ENCODE results near the gene TRMT5. TPM values are rescaled to one million over a fixed set of nuclear protein-coding genes. Genes with fewer than 3 reads are reported as not detected.

The TRMT5 gene
- total RNA-seq, 1 donor from 2014 or later, result 15.5 TPM

- DNase-seq (ENCODE audit: low spot score), result no peak
- intact Hi-C loops (cut with micrococcal nuclease), result loop anchor here (1.0 kb wide), 1 partner anchor 10 kb away; no protein-coding TSS in a partner anchor
- Mint-ChIP-seq H3K4me1 (ENCODE audit: low read depth) (peaks cover 6% of the 10 kb centered on the region), H3K27me3 (ENCODE audit: low read depth) (no peaks in the 10 kb centered on the region), H3K9me3 (peaks cover 55% of the 10 kb centered on the region), H3K36me3 (ENCODE audit: low read depth) (peaks cover 60% of the 10 kb centered on the region), H3K4me3 (ENCODE audit: low read depth) (no peak overlapping the region), H3K27ac (no peak overlapping the region)
Observed at GRCh38 chr14:60956632-60957031, 24.2 kb downstream of the TRMT5 start.

DNA sequence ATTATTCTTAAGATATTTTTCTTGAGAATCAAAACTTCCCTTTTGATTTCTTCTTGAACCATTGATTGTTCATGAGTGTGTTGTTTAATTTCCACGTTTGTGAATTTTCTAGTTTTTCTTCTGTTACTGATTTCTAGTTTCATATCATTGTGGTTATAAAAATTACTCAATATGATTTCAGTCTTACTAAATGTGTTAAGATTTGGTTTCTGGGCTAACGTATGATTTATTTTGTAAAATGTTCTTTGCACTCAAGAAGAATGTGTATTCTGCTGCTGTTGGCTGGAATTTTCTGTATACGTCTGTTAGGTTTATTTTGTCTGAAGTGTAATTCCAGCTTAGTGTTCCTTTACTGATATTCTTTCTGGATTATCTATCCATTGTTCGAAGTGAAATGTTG is 24.7 kb downstream of the TRMT5 start:
- DNase-seq (ENCODE audit: low spot score), result no peak
- Mint-ChIP-seq H3K27ac (no peak overlapping the region), H3K4me3 (ENCODE audit: low read depth) (no peak overlapping the region), H3K36me3 (ENCODE audit: low read depth) (peaks cover 56% of the 10 kb centered on the region), H3K27me3 (ENCODE audit: low read depth) (no peaks in the 10 kb centered on the region), H3K9me3 (peaks cover 51% of the 10 kb centered on the region), H3K4me1 (ENCODE audit: low read depth) (peaks cover 6% of the 10 kb centered on the region)
- intact Hi-C loops (cut with micrococcal nuclease), result loop anchor here (1.0 kb wide), 1 partner anchor 10 kb away; no protein-coding TSS in a partner anchor

DNA sequence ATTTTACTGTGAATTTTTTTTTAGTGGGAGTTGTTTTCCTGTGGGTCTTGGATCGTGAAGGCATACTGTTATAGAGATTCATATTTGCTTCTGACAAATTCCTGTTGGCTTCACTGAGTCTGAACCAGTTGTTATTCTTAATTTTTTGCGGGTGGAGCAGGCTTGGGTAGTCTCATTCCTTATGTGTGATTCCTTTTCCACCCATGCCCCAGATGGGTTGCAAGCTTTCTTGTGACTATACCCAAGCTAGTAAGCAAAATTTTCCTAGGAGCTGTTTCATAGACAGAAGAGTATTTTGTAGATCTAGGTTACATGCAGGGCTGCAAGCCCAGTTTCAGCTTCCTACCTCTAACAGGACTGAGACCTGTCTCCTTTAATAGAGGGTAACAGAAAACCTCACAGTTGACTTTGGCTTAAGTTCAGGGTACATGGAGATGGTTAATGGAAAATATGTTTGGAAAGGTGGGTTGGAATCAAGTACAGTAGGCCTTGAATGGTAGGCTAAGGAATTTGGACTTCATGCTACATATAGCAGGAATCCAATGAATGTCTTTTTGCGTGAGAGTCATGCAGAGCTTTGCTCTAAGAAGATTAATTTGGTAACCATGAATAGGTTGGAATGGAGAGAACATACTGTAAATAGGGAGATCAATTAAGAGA is 29.0 kb downstream of the TRMT5 start:
- no peak overlapping the region for H3K27ac Mint-ChIP-seq
- H3K4me3 Mint-ChIP-seq (ENCODE audit: low read depth), result no peak overlapping the region
- H3K27me3 Mint-ChIP-seq (ENCODE audit: low read depth), result no peaks in the 10 kb centered on the region
- DNase-seq (ENCODE audit: low spot score), result no peak
- intact Hi-C loops (cut with micrococcal nuclease), result no loop called here
- peaks cover 30% of the 10 kb centered on the region for H3K36me3 Mint-ChIP-seq (ENCODE audit: low read depth)
- peaks cover 5% of the 10 kb centered on the region for H3K4me1 Mint-ChIP-seq (ENCODE audit: low read depth)
- peaks cover 14% of the 10 kb centered on the region for H3K9me3 Mint-ChIP-seq

DNA sequence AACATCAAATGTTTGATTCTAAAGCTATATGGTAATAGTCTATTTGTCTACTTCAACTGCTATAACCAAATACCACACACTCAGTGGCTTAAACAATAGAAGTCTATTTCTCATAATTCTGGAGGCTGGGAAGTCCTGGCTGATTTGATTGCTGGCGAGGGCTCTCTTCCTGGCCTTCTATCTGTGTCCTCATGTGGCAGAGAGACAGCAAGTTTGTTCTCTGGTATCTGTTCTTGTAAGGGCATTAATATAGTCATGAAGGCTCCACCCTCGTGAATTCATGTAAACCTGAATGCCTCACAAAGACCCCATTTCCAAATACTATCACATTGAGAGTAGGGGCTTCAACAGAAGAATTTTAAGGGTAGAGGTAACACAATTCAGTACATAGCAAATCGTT is 34.1 kb downstream of the TRMT5 start:
- Mint-ChIP-seq H3K27ac (no peak overlapping the region), H3K9me3 (no peaks in the 10 kb centered on the region), H3K27me3 (ENCODE audit: low read depth) (no peaks in the 10 kb centered on the region), H3K4me1 (ENCODE audit: low read depth) (peaks cover 13% of the 10 kb centered on the region), H3K36me3 (ENCODE audit: low read depth) (peaks cover 16% of the 10 kb centered on the region), H3K4me3 (ENCODE audit: low read depth) (no peak overlapping the region)
- intact Hi-C loops (cut with micrococcal nuclease), result loop anchor here (1.0 to 5.0 kb wide), 5 partner anchors 10 to 194 kb away; no protein-coding TSS in a partner anchor
- no peak for DNase-seq (ENCODE audit: low spot score)

GRCh38 chr14:60945984-60946383 is 34.9 kb downstream of the TRMT5 start:
- peak overlapping the region; percentile 67 for H3K27ac Mint-ChIP-seq
- intact Hi-C loops (cut with micrococcal nuclease), result loop anchor here (1.0 to 5.0 kb wide), 5 partner anchors 10 to 194 kb away; no protein-coding TSS in a partner anchor
- no peaks in the 10 kb centered on the region for H3K9me3 Mint-ChIP-seq
- no peaks in the 10 kb centered on the region for H3K27me3 Mint-ChIP-seq (ENCODE audit: low read depth)
- no peak for DNase-seq (ENCODE audit: low spot score)
- H3K4me3 Mint-ChIP-seq (ENCODE audit: low read depth), result no peak overlapping the region
- H3K4me1 Mint-ChIP-seq (ENCODE audit: low read depth), result peaks cover 13% of the 10 kb centered on the region
- peaks cover 16% of the 10 kb centered on the region for H3K36me3 Mint-ChIP-seq (ENCODE audit: low read depth)

- no peak for DNase-seq (ENCODE audit: low spot score)
- intact Hi-C loops (cut with micrococcal nuclease), result no loop called here
- Mint-ChIP-seq H3K27me3 (ENCODE audit: low read depth) (no peaks in the 10 kb centered on the region), H3K27ac (no peak overlapping the region), H3K36me3 (ENCODE audit: low read depth) (peaks cover 18% of the 10 kb centered on the region), H3K9me3 (no peaks in the 10 kb centered on the region), H3K4me1 (ENCODE audit: low read depth) (peaks cover 13% of the 10 kb centered on the region), H3K4me3 (ENCODE audit: low read depth) (no peak overlapping the region)
Observed at GRCh38 chr14:60944204-60944603, 36.7 kb downstream of the TRMT5 start.

- Mint-ChIP-seq H3K36me3 (ENCODE audit: low read depth) (peaks cover 20% of the 10 kb centered on the region), H3K27ac (no peak overlapping the region), H3K4me1 (ENCODE audit: low read depth) (peaks cover 13% of the 10 kb centered on the region), H3K4me3 (ENCODE audit: low read depth) (no peak overlapping the region), H3K9me3 (no peaks in the 10 kb centered on the region), H3K27me3 (ENCODE audit: low read depth) (no peaks in the 10 kb centered on the region)
- no peak for DNase-seq (ENCODE audit: low spot score)
- intact Hi-C loops (cut with micrococcal nuclease), result no loop called here
Observed at GRCh38 chr14:60943637-60944032, 37.2 kb downstream of the TRMT5 start.

DNA sequence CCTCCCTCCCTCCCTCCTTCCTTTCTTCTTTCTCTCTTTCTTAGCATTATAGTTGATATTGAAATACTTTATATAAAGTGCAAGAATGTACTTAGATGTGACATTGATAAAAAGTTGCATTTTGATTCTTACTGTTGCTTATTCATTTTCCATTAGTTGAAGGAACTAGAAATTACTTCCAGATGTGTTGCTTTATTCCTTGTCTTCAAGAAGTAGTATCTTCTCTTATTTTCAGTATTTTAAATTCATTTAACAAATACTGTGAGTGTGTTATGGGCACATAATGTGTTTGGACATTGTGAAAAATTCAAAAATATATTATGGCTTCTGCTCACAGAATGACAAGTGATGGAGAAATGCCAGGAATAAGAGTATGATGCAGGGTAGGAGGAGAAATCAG is 45.6 kb downstream of the TRMT5 start:
- intact Hi-C loops (cut with micrococcal nuclease), result no loop called here
- no peak for DNase-seq (ENCODE audit: low spot score)
- no peaks in the 10 kb centered on the region for H3K27me3 Mint-ChIP-seq (ENCODE audit: low read depth)
- H3K4me3 Mint-ChIP-seq (ENCODE audit: low read depth), result no peak overlapping the region
- H3K27ac Mint-ChIP-seq, result no peak overlapping the region
- H3K4me1 Mint-ChIP-seq (ENCODE audit: low read depth), result no peaks in the 10 kb centered on the region
- peaks cover 6% of the 10 kb centered on the region for H3K36me3 Mint-ChIP-seq (ENCODE audit: low read depth)
- H3K9me3 Mint-ChIP-seq, result no peaks in the 10 kb centered on the region

- no peaks in the 10 kb centered on the region for H3K9me3 Mint-ChIP-seq
- DNase-seq (ENCODE audit: low spot score), result no peak
- no peak overlapping the region for H3K4me3 Mint-ChIP-seq (ENCODE audit: low read depth)
- no peak overlapping the region for H3K27ac Mint-ChIP-seq
- H3K36me3 Mint-ChIP-seq (ENCODE audit: low read depth), result peaks cover 2% of the 10 kb centered on the region
- H3K4me1 Mint-ChIP-seq (ENCODE audit: low read depth), result no peaks in the 10 kb centered on the region
- intact Hi-C loops (cut with micrococcal nuclease), result no loop called here
- H3K27me3 Mint-ChIP-seq (ENCODE audit: low read depth), result no peaks in the 10 kb centered on the region
Observed at GRCh38 chr14:60933920-60934655, 46.8 kb downstream of the TRMT5 start.

DNA sequence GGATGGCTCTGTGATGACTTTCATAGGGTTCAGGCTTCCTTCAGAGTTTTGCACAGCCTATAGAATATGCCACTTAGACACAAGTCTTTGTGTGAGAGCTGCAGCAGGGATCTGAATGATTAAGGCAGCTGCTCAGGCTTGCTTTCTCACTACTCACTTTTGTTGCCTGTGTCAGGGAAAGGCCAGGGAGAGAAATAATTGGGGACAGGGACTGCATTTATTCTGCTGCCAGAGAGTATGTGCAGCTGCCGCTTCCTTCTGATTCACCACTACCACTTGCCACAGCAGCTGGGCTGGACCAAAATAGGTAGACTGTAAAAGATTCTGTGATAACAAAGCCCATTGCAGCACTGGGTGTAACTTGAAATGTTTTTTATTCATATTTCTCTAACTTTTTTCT is 49.7 kb downstream of the TRMT5 start:
- DNase-seq (ENCODE audit: low spot score), result no peak
- Mint-ChIP-seq H3K4me3 (ENCODE audit: low read depth) (no peak overlapping the region), H3K36me3 (ENCODE audit: low read depth) (no peaks in the 10 kb centered on the region), H3K27me3 (ENCODE audit: low read depth) (no peaks in the 10 kb centered on the region), H3K27ac (no peak overlapping the region), H3K9me3 (no peaks in the 10 kb centered on the region), H3K4me1 (ENCODE audit: low read depth) (peaks cover 3% of the 10 kb centered on the region)
- intact Hi-C loops (cut with micrococcal nuclease), result no loop called here

- no peaks in the 10 kb centered on the region for H3K36me3 Mint-ChIP-seq (ENCODE audit: low read depth)
- H3K9me3 Mint-ChIP-seq, result no peaks in the 10 kb centered on the region
- H3K27ac Mint-ChIP-seq, result no peak overlapping the region
- H3K4me3 Mint-ChIP-seq (ENCODE audit: low read depth), result no peak overlapping the region
- no peaks in the 10 kb centered on the region for H3K27me3 Mint-ChIP-seq (ENCODE audit: low read depth)
- no peak for DNase-seq (ENCODE audit: low spot score)
- peaks cover 15% of the 10 kb centered on the region for H3K4me1 Mint-ChIP-seq (ENCODE audit: low read depth)
- intact Hi-C loops (cut with micrococcal nuclease), result no loop called here
Observed at GRCh38 chr14:60926002-60926401, 54.9 kb downstream of the TRMT5 start.

DNA sequence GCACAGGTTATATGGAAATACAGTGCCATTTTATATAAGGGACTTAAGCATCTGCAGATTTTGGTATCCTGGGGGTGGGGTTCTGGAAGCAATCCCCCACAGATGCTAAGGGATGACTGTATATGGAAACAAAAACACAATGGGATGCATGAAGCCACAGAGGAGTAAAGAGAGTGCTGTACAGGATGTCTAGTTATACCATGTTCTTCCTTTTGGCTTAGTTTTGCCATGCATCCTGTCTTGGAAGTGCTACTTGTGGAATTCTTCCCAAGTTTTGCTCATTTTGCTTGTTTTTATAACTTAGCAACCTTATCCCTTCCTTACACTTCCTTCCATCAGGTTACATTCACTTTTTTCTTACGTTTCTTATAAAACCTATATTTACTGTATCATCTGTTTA is 55.6 kb downstream of the TRMT5 start:
- Mint-ChIP-seq H3K4me1 (ENCODE audit: low read depth) (peaks cover 15% of the 10 kb centered on the region), H3K36me3 (ENCODE audit: low read depth) (no peaks in the 10 kb centered on the region), H3K4me3 (ENCODE audit: low read depth) (no peak overlapping the region), H3K27me3 (ENCODE audit: low read depth) (no peaks in the 10 kb centered on the region), H3K27ac (no peak overlapping the region), H3K9me3 (no peaks in the 10 kb centered on the region)
- DNase-seq (ENCODE audit: low spot score), result no peak
- intact Hi-C loops (cut with micrococcal nuclease), result no loop called here

- Mint-ChIP-seq H3K27me3 (ENCODE audit: low read depth) (no peaks in the 10 kb centered on the region), H3K9me3 (no peaks in the 10 kb centered on the region), H3K4me1 (ENCODE audit: low read depth) (peaks cover 13% of the 10 kb centered on the region), H3K4me3 (ENCODE audit: low read depth) (no peak overlapping the region), H3K36me3 (ENCODE audit: low read depth) (no peaks in the 10 kb centered on the region), H3K27ac (no peak overlapping the region)
- no peak for DNase-seq (ENCODE audit: low spot score)
- intact Hi-C loops (cut with micrococcal nuclease), result no loop called here
Observed at GRCh38 chr14:60922050-60922449, 58.8 kb downstream of the TRMT5 start.

Measured in activated T-helper 2 cell treated with anti-CD3 and anti-CD28 coated beads, Interferon-gamma antibody, Interleukin-2, Interleukin-4, amounts not matched to agents 10 μg/mL and 5 μg/mL and 100 μg/mL, durations not matched to agents 14 hours and 24 hours and 36 hours (primary cell).